GM12874 (cell line): ENCODE data around the gene NECTIN1.
A peak's percentile ranks its signal among the peaks of the same experiment; 100 is the strongest.

Source experiments
- CTCF ChIP-seq: IDR thresholded peaks from 2 replicates; pipeline ENCODE4 v1.5.1; 2011; ENCODE audit warnings: low read depth, mild to moderate bottlenecking, control low read depth, low read length, moderate library complexity; ENCODE audit not compliant: insufficient read depth

Gene NECTIN1

GRCh38 chr11:119692540-119692820 is 36.5 kb downstream of the NECTIN1 start:
- TF ChIP-seq CTCF, result no peak

GRCh38 chr11:119691701-119692539 is 37.1 kb downstream of the NECTIN1 start:
- no peak for TF ChIP-seq CTCF

GRCh38 chr11:119691020-119691666 is 37.9 kb downstream of the NECTIN1 start:
- peak; percentile 45 for TF ChIP-seq CTCF

- TF ChIP-seq CTCF, result no peak
These were observed 39.7 kb downstream of the NECTIN1 start for GRCh38 chr11:119689302-119689701.

- no peak for TF ChIP-seq CTCF
These were observed 40.6 kb downstream of the NECTIN1 start for GRCh38 chr11:119688356-119688755.

- no peak for TF ChIP-seq CTCF
These were observed 41.5 kb downstream of the NECTIN1 start for GRCh38 chr11:119687373-119688046.

- TF ChIP-seq CTCF, result no peak
These were observed 42.7 kb downstream of the NECTIN1 start for GRCh38 chr11:119686177-119686882.
